Central memory CD8-positive, alpha-beta T cell (primary cell): ENCODE results near the gene SF3B5.
A peak's percentile ranks its signal among the peaks of the same experiment; 100 is the strongest.
"Not testable (repeated sequence)": the region's sequence is repeated elsewhere in the genome, so short reads cannot be mapped to it uniquely, and the experiment has no call there.

Experiments
- ATAC-seq: fragments of 150-1000 bp; cut with Tn5 transposase; replicated peaks from 2 replicates; pipeline ENCODE4 v1.10.0; 2022; ENCODE audit warnings: mild to moderate bottlenecking, moderate FRiP score, moderate number of reproducible peaks; ENCODE audit not compliant: poor library complexity, severe bottlenecking; ENCODE audit errors: extremely low read depth
- DNase-seq, 2 donors: peaks; one replicate each; pipeline ENCODE4 v3.0.0; 2021; ENCODE audit warnings: low spot score in 2 of 2
- H3K27ac Mint-ChIP-seq: one replicate; pipeline ENCODE4 v1.8.0; 2022; ENCODE audit warnings: low read depth, mild to moderate bottlenecking, moderate library complexity, mixed read lengths
- H3K27me3 Mint-ChIP-seq: one replicate; pipeline ENCODE4 v1.8.0; 2022; ENCODE audit warnings: mixed read lengths
- H3K36me3 Mint-ChIP-seq: one replicate; pipeline ENCODE4 v1.8.0; 2022; ENCODE audit warnings: mild to moderate bottlenecking, moderate library complexity, mixed read lengths; ENCODE audit not compliant: insufficient read depth
- H3K4me1 Mint-ChIP-seq: one replicate; pipeline ENCODE4 v1.8.0; 2022; ENCODE audit warnings: mixed read lengths
- H3K4me3 Mint-ChIP-seq: one replicate; pipeline ENCODE4 v1.8.0; 2022; ENCODE audit warnings: mild to moderate bottlenecking, moderate library complexity, mixed read lengths
- H3K9me3 Mint-ChIP-seq: one replicate; pipeline ENCODE4 v1.8.0; 2022; ENCODE audit warnings: mixed read lengths

Gene SF3B5

GRCh38 chr6:144095134-144096002 lies at the start of gene SF3B5:
Gene SF3B5, minus strand, starts transcription at chr6:144095573. Its CDS starts 76 bp downstream, at chr6:144095497.
- H3K27me3 Mint-ChIP-seq, result no peaks in the 10 kb centered on the region
- peak within 1 kb of the TSS; percentile 96 for H3K4me3 Mint-ChIP-seq
- no peaks in the 10 kb centered on the region for H3K9me3 Mint-ChIP-seq
- H3K36me3 Mint-ChIP-seq, result peaks cover 21% of the 10 kb centered on the region
- ATAC-seq (peak; percentile 97), DNase-seq (peak; percentile 95 to 96)
- H3K4me1 Mint-ChIP-seq, result peaks cover 28% of the 10 kb centered on the region
- peak within 1 kb of the TSS; percentile 97 for H3K27ac Mint-ChIP-seq

DNA sequence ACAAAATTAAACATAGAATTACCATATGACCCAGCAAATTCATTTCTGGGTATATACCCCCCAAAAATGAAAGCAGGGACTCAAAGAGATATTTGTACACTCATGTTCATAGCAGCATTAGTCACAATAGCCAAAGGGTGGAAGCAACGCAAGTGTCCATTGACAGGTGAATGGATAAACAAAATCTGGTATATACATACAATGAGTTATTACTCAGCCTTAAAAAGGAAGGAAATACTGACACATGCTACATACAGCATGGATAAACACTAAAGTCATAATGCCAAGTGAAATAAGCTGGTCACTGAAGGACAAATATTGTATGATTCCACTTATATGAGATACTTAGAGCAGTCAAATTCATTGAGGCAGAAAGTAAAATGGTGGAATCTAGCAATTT lies 49.6 kb upstream of the SF3B5 start:
- ATAC-seq (no peak), DNase-seq (no peak)
- Mint-ChIP-seq H3K9me3 (no peaks in the 10 kb centered on the region), H3K27ac (no peak overlapping the region), H3K4me1 (peaks cover 5% of the 10 kb centered on the region), H3K4me3 (no peak overlapping the region), H3K27me3 (no peaks in the 10 kb centered on the region), H3K36me3 (peaks cover under 1% of the 10 kb centered on the region)

- Mint-ChIP-seq H3K4me1 (no peaks in the 10 kb centered on the region), H3K27ac (no peak overlapping the region), H3K27me3 (no peaks in the 10 kb centered on the region), H3K9me3 (no peaks in the 10 kb centered on the region), H3K4me3 (no peak overlapping the region), H3K36me3 (no peaks in the 10 kb centered on the region)
- DNase-seq (no peak), ATAC-seq (no peak)
Observed at GRCh38 chr6:144143878-144144277, 48.5 kb upstream of the SF3B5 start.

GRCh38 chr6:144143106-144143505 lies 47.7 kb upstream of the SF3B5 start:
- ATAC-seq, result no peak
- H3K4me3 Mint-ChIP-seq, result no peak overlapping the region
- H3K4me1 Mint-ChIP-seq, result no peaks in the 10 kb centered on the region
- DNase-seq, result no peak
- no peaks in the 10 kb centered on the region for H3K27me3 Mint-ChIP-seq
- no peak overlapping the region for H3K27ac Mint-ChIP-seq
- no peaks in the 10 kb centered on the region for H3K9me3 Mint-ChIP-seq
- no peaks in the 10 kb centered on the region for H3K36me3 Mint-ChIP-seq

DNA sequence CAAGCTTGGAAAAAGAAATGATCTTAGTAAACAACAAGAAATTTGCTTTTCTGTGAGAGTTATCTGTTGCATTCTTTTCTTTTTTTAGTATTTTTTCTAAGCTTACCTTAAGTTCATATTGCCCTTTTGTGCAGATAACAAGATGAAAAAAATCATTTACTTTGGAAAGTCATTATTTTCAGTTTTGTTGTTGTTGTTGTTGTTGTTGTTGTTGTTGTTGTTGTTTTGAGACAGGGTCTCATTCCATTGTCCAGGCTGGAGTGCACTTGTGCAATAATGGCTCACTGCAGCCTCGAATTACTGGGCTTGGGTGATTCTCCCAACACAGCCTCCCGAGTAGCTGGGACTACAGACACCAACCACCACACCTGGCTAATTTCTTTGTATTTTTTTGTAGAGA lies 46.1 kb upstream of the SF3B5 start:
- DNase-seq (no peak), ATAC-seq (no peak)
- no peaks in the 10 kb centered on the region for H3K9me3 Mint-ChIP-seq
- H3K4me3 Mint-ChIP-seq, result no peak overlapping the region
- H3K27ac Mint-ChIP-seq, result no peak overlapping the region
- H3K4me1 Mint-ChIP-seq, result no peaks in the 10 kb centered on the region
- no peaks in the 10 kb centered on the region for H3K27me3 Mint-ChIP-seq
- H3K36me3 Mint-ChIP-seq, result no peaks in the 10 kb centered on the region

GRCh38 chr6:144140867-144141266 lies 45.5 kb upstream of the SF3B5 start:
- Mint-ChIP-seq H3K9me3 (no peaks in the 10 kb centered on the region), H3K27me3 (no peaks in the 10 kb centered on the region)
- ATAC-seq, result peak; percentile 52

DNA sequence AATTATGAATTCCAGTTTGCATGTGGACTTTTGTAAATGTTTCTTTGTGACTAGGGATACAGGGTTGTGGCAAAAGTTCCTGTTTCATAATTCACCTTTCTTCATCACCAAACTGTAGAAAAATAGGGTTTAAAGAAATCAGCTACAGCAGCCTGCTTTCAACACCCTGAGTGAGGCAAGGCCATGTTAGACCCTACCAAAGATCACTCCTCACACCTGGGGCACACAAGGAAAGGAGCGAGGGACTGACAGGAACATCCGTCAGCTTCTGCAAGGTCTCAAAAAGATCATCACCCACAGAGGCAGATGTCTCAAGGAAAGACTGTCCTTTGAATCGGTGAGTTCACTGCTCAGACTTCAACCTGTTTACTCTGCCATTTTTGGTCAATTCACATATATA lies 44.4 kb upstream of the SF3B5 start:
- no peaks in the 10 kb centered on the region for H3K9me3 Mint-ChIP-seq
- no peaks in the 10 kb centered on the region for H3K27me3 Mint-ChIP-seq
- no peaks in the 10 kb centered on the region for H3K36me3 Mint-ChIP-seq
- H3K27ac Mint-ChIP-seq, result no peak overlapping the region
- no peak overlapping the region for H3K4me3 Mint-ChIP-seq
- no peak for ATAC-seq
- DNase-seq, result no peak
- no peaks in the 10 kb centered on the region for H3K4me1 Mint-ChIP-seq

More at GRCh38 chr6:144140867-144141266, 45.5 kb upstream of the SF3B5 start:
- peak overlapping the region; percentile 24 for H3K4me3 Mint-ChIP-seq
- H3K4me1 Mint-ChIP-seq, result no peaks in the 10 kb centered on the region
- H3K27ac Mint-ChIP-seq, result no peak overlapping the region
- no peaks in the 10 kb centered on the region for H3K36me3 Mint-ChIP-seq
- DNase-seq, result no peak

- Mint-ChIP-seq H3K27ac (no peak overlapping the region), H3K36me3 (no peaks in the 10 kb centered on the region), H3K9me3 (no peaks in the 10 kb centered on the region), H3K4me3 (no peak overlapping the region), H3K4me1 (no peaks in the 10 kb centered on the region), H3K27me3 (no peaks in the 10 kb centered on the region)
- no peak for ATAC-seq
- no peak for DNase-seq
Observed at GRCh38 chr6:144138542-144138941, 43.2 kb upstream of the SF3B5 start.

DNA sequence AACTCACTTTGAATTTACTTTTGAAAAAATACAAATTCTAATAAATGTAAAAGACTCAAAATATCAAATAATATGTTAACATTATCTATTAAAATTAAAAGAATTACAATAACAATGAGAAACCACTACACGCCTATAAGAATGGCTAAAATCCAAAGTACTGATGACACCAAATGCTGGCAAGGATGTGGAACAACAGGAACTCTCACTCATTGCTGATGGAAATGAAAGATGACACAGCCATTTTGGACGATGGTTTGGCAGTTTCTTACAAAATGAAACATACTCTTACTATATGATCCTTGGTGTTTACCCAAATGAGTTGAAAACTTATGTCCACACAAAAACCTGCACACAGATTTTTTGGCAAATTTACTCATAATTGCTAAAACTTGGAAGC lies 39.4 kb upstream of the SF3B5 start:
- no peak overlapping the region for H3K27ac Mint-ChIP-seq
- no peak for DNase-seq
- no peaks in the 10 kb centered on the region for H3K27me3 Mint-ChIP-seq
- no peak for ATAC-seq
- no peaks in the 10 kb centered on the region for H3K9me3 Mint-ChIP-seq
- no peak overlapping the region for H3K4me3 Mint-ChIP-seq
- H3K36me3 Mint-ChIP-seq, result peaks cover 2% of the 10 kb centered on the region
- peaks cover 11% of the 10 kb centered on the region for H3K4me1 Mint-ChIP-seq

DNA sequence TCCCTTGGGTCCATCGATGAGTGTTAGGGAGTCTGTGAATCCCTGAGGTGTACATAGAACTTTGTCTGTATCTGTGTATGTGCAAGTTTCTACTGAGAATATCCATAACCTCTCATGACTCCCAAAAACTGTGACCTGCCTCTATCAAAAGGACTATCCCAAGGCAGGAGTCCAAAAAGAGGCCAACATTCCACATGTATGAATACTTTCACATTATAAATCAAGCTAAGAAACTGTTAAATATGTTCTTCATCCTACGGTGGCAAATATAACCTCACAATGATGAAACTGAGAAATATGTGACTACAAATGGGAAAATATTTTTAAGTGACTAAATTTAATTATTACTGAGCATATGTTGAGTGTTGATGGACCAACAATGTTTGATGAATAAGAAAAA lies 38.8 kb upstream of the SF3B5 start:
- Mint-ChIP-seq H3K4me3 (no peak overlapping the region), H3K27me3 (no peaks in the 10 kb centered on the region), H3K36me3 (peaks cover 2% of the 10 kb centered on the region), H3K27ac (no peak overlapping the region), H3K9me3 (no peaks in the 10 kb centered on the region), H3K4me1 (peaks cover 11% of the 10 kb centered on the region)
- DNase-seq, result no peak
- ATAC-seq, result no peak

GRCh38 chr6:144133225-144133821 lies 38.0 kb upstream of the SF3B5 start:
- Mint-ChIP-seq H3K36me3 (peaks cover 2% of the 10 kb centered on the region), H3K4me1 (peaks cover 11% of the 10 kb centered on the region), H3K4me3 (no peak overlapping the region), H3K27ac (no peak overlapping the region), H3K9me3 (no peaks in the 10 kb centered on the region), H3K27me3 (no peaks in the 10 kb centered on the region)
- ATAC-seq (no peak), DNase-seq (no peak)

DNA sequence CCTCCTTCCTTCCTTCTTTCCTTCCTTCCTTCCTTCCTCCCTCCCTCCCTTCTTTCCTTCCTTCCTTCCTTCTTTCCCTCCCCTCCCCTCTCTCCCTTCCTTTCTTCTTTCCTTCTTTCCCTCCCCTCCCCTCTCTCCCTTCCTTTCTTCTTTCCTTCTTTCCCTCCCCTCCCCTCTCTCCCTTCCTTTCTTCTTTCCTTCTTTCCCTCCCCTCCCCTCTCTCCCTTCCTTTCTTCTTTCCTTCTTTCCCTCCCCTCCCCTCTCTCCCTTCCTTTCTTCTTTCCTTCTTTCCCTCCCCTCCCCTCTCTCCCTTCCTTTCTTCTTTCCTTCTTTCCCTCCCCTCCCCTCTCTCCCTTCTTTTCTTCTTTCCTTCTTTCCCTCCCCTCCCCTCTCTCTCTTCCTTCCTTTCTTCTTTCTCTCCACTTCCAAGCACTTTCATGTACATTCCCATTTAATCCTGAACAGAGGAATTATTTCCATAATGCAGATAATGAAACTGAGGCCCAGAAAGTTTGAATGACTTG lies 36.9 kb upstream of the SF3B5 start:
- not testable (repeated sequence) for H3K36me3 Mint-ChIP-seq, H3K27me3 Mint-ChIP-seq, ATAC-seq, DNase-seq, H3K9me3 Mint-ChIP-seq, H3K4me3 Mint-ChIP-seq, H3K27ac Mint-ChIP-seq
- H3K4me1 Mint-ChIP-seq, result peaks cover 11% of the 10 kb centered on the region

DNA sequence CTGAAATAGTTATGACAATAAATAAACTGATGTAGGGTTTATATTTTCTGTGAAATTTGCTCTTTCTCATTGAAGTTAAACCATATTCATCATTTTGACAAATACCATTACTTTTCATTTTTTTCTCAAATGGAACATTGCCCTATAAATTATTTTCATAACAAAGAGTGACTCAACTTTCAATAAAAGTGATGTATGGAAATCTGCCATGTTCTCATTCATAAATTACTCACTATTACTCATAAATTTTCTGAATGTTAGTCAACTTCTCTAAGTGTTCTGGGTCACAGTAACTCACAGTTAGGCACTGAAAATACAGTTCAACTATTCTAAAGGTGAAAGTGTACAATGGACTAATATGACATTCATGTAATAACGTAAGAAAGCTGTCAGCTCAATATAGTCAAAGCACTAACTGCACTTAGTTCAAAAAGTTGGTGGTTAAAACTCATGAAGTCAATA lies 35.9 kb upstream of the SF3B5 start:
- Mint-ChIP-seq H3K9me3 (no peaks in the 10 kb centered on the region), H3K4me1 (peaks cover 11% of the 10 kb centered on the region), H3K4me3 (no peak overlapping the region), H3K27me3 (no peaks in the 10 kb centered on the region), H3K36me3 (peaks cover 2% of the 10 kb centered on the region), H3K27ac (no peak overlapping the region)
- DNase-seq, result no peak
- ATAC-seq, result no peak
